NCI-H1436 treated with DMSO at 0.1 percent for 48 hours (cell line): ENCODE results near the gene CNDP1.
"Not testable (repeated sequence)": the region's sequence is repeated elsewhere in the genome, so short reads cannot be mapped to it uniquely, and the experiment has no call there.

Experiments used
- DNase-seq: peaks from one replicate; lab custom pipeline; 2025; lab: John Stamatoyannopoulos, UW

Gene CNDP1

GRCh38 chr18:74546751-74547530 lies 12.6 kb downstream of the CNDP1 start:
- no peak for DNase-seq

- no peak for DNase-seq
Measured at GRCh38 chr18:74547860-74548259, 13.6 kb downstream of the CNDP1 start.

- no peak for DNase-seq
Measured at GRCh38 chr18:74549591-74550104, 15.3 kb downstream of the CNDP1 start.

- no peak for DNase-seq
Measured at GRCh38 chr18:74550886-74551285, 16.6 kb downstream of the CNDP1 start.

- DNase-seq, result no peak
Measured at GRCh38 chr18:74551452-74551851, 17.2 kb downstream of the CNDP1 start.

- no peak for DNase-seq
Measured at GRCh38 chr18:74551936-74552555, 17.7 kb downstream of the CNDP1 start.

- no peak for DNase-seq
Measured at GRCh38 chr18:74556126-74556525, 21.8 kb downstream of the CNDP1 start.

- no peak for DNase-seq
Measured at GRCh38 chr18:74558096-74558495, 23.8 kb downstream of the CNDP1 start.

GRCh38 chr18:74562131-74562730 lies 27.9 kb downstream of the CNDP1 start:
- DNase-seq, result no peak

- DNase-seq, result no peak
Measured at GRCh38 chr18:74562775-74563174, 28.5 kb downstream of the CNDP1 start.

- DNase-seq, result no peak
Measured at GRCh38 chr18:74563999-74564398, 29.7 kb downstream of the CNDP1 start.

- not testable (repeated sequence) for DNase-seq
Measured at GRCh38 chr18:74565164-74565563, 30.9 kb downstream of the CNDP1 start.

GRCh38 chr18:74565993-74566392 lies 31.7 kb downstream of the CNDP1 start:
- not testable (repeated sequence) for DNase-seq

GRCh38 chr18:74567822-74568221 lies 33.5 kb downstream of the CNDP1 start:
- no peak for DNase-seq

- no peak for DNase-seq
Measured at GRCh38 chr18:74569401-74569800, 35.1 kb downstream of the CNDP1 start.

- DNase-seq, result no peak
Measured at GRCh38 chr18:74570266-74570665, 36.0 kb downstream of the CNDP1 start.

GRCh38 chr18:74571895-74572680 lies 37.8 kb downstream of the CNDP1 start:
- DNase-seq, result no peak

GRCh38 chr18:74573053-74573452 lies 38.8 kb downstream of the CNDP1 start:
- no peak for DNase-seq

GRCh38 chr18:74574916-74575315 lies 40.6 kb downstream of the CNDP1 start:
- no peak for DNase-seq

- DNase-seq, result no peak
Measured at GRCh38 chr18:74577019-74577418, 42.7 kb downstream of the CNDP1 start.

- no peak for DNase-seq
Measured at GRCh38 chr18:74579496-74580065, 45.3 kb downstream of the CNDP1 start.

GRCh38 chr18:74582642-74583041 lies 48.3 kb downstream of the CNDP1 start:
- no peak for DNase-seq
